ENCODE measurements around the gene TCN1.
"Not testable (repeated sequence)": the region's sequence is repeated elsewhere in the genome, so short reads cannot be mapped to it uniquely, and the experiment has no call there.

Gene TCN1
- total RNA-seq: 0 to 0.46 (median 0.09) reads per million in 18 experiments

- peak; percentile 77 to 95 for DNase-seq
Measured at GRCh38 chr11:59866397-59866796, at the start of gene TCN1. Gene TCN1 (minus strand): TSS chr11:59866487. CDS start chr11:59866470, 17 bp downstream.

- not testable (repeated sequence) for DNase-seq
Measured at GRCh38 chr11:59903569-59903968, 37.3 kb upstream of the TCN1 start.

GRCh38 chr11:59901306-59901705 is 35.0 kb upstream of the TCN1 start:
- DNase-seq: peak; percentile 36 to 44

GRCh38 chr11:59900366-59901126 is 34.3 kb upstream of the TCN1 start:
- no peak for DNase-seq

GRCh38 chr11:59899532-59899931 is 33.2 kb upstream of the TCN1 start:
- peak; percentile 8 to 15 for DNase-seq

GRCh38 chr11:59898650-59899049 is 32.4 kb upstream of the TCN1 start:
- no peak for DNase-seq

- no peak for DNase-seq
Measured at GRCh38 chr11:59898046-59898445, 31.8 kb upstream of the TCN1 start.

- no peak for DNase-seq
Measured at GRCh38 chr11:59894616-59895015, 28.3 kb upstream of the TCN1 start.

GRCh38 chr11:59891781-59892181 is 25.5 kb upstream of the TCN1 start:
- peak; percentile 29 to 63 for DNase-seq

- not testable (repeated sequence) for DNase-seq
Measured at GRCh38 chr11:59887156-59887555, 20.9 kb upstream of the TCN1 start.

GRCh38 chr11:59883597-59883996 is 17.3 kb upstream of the TCN1 start:
- no peak for DNase-seq

- no peak for DNase-seq
Measured at GRCh38 chr11:59879567-59879966, 13.3 kb upstream of the TCN1 start.

- no peak for DNase-seq
Measured at GRCh38 chr11:59878575-59878974, 12.3 kb upstream of the TCN1 start, which contains the start of gene OOSP3. Gene OOSP3 (plus strand): TSS chr11:59878782. CDS start chr11:59878809, 27 bp downstream.

GRCh38 chr11:59877784-59878183 is 11.5 kb upstream of the TCN1 start:
- no peak for DNase-seq

- no peak for DNase-seq
Measured at GRCh38 chr11:59877325-59877724, 11.0 kb upstream of the TCN1 start.

GRCh38 chr11:59875856-59876519 is 9.7 kb upstream of the TCN1 start:
- no peak for DNase-seq

GRCh38 chr11:59872076-59872475 is 5.8 kb upstream of the TCN1 start:
- DNase-seq: no peak

- no peak for DNase-seq
Measured at GRCh38 chr11:59867946-59868345, 1.7 kb upstream of the TCN1 start.

GRCh38 chr11:59866836-59867235 is 549 bp upstream of the TCN1 start:
- peak; percentile 17 to 55 for DNase-seq

- peak; percentile 8 to 35 for DNase-seq
Measured at GRCh38 chr11:59865031-59865430, 1.3 kb downstream of the TCN1 start.

- DNase-seq: no peak
Measured at GRCh38 chr11:59862252-59862651, 4.0 kb downstream of the TCN1 start.

GRCh38 chr11:59859673-59860072 is 6.6 kb downstream of the TCN1 start:
- DNase-seq: no peak

GRCh38 chr11:59857439-59858434 is 8.6 kb downstream of the TCN1 start:
- no peak for DNase-seq
